Right lobe of liver (tissue), 4 donors: ENCODE measurements around the gene NOS3.

Experiments used
- CTCF ChIP-seq, 4 donors: fragments of 200-600 bp in 3 of 4; fragments of 450-650 bp in 1 of 4; IDR thresholded peaks; one replicate each; pipeline versions ENCODE4 v1.5.1 to v1.8.0; 2016 to 2022; ENCODE audit warnings: antibody characterized with exemption in 4 of 4, mild to moderate bottlenecking in 2 of 4
- POLR2A ChIP-seq: fragments of 450-650 bp; IDR thresholded peaks from one replicate; pipeline ENCODE4 v1.6.1; 2017; ENCODE audit warnings: antibody characterized with exemption, mild to moderate bottlenecking
- donor health status: DM: no; HTN: no; CAD: no.
- donor health status: DM: no; HTN: no; CAD: no.
- donor health status: DM: no; HTN: yes; CAD: no.

DNA sequence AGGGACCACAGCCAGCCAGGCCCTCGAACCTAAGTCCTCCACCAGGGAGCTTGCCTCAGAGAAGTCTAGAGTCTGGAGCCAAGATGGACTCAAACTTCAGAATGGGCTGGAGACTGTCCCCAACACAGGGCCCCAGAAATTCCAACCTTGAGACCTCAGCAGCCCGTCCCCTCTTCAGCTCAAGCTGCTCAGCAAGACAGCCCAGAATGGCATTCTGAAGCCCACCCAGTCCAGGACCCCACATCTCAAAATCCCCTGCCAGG is 28.6 kb upstream of the NOS3 start:
- TF ChIP-seq CTCF (IDR thresholded peaks at IDR 0.05), result no peak
- no peak for TF ChIP-seq POLR2A
